ENCODE measurements around the gene AMIGO3. TPM values are rescaled to one million over a fixed set of nuclear protein-coding genes. Genes with fewer than 3 reads are reported as not detected.

AMIGO3 gene
- total RNA-seq, 4 donors from 2014 or later: 0.22 to 1.1 (median 0.68) TPM; not detected in 1

- TF ChIP-seq CTCF (IDR thresholded peaks at IDR 0.05; ENCODE audit: low read depth): no peak
These were observed 4.4 kb upstream of the AMIGO3 start, which contains the start of gene GMPPB for GRCh38 chr3:49723628-49724551. GMPPB (minus strand) TSS chr3:49723951; CDS start chr3:49723726, 225 bp downstream.

GRCh38 chr3:49723296-49723627, 3.8 kb upstream of the AMIGO3 start:
- TF ChIP-seq CTCF (IDR thresholded peaks at IDR 0.05; ENCODE audit: low read depth): no peak

- no peak for TF ChIP-seq CTCF (IDR thresholded peaks at IDR 0.05; ENCODE audit: low read depth)
These were observed 3.4 kb upstream of the AMIGO3 start for GRCh38 chr3:49722896-49723295.

- no peak for TF ChIP-seq CTCF (IDR thresholded peaks at IDR 0.05; ENCODE audit: low read depth)
These were observed 2.7 kb upstream of the AMIGO3 start for GRCh38 chr3:49721896-49722781.

GRCh38 chr3:49721596-49721895, 2.1 kb upstream of the AMIGO3 start:
- TF ChIP-seq CTCF (IDR thresholded peaks at IDR 0.05; ENCODE audit: low read depth): no peak

GRCh38 chr3:49720855-49721595, 1.5 kb upstream of the AMIGO3 start:
- TF ChIP-seq CTCF (IDR thresholded peaks at IDR 0.05; ENCODE audit: low read depth): no peak
